ENCODE measurements around the gene SRSF9.

- TF ChIP-seq, protein P1, sequence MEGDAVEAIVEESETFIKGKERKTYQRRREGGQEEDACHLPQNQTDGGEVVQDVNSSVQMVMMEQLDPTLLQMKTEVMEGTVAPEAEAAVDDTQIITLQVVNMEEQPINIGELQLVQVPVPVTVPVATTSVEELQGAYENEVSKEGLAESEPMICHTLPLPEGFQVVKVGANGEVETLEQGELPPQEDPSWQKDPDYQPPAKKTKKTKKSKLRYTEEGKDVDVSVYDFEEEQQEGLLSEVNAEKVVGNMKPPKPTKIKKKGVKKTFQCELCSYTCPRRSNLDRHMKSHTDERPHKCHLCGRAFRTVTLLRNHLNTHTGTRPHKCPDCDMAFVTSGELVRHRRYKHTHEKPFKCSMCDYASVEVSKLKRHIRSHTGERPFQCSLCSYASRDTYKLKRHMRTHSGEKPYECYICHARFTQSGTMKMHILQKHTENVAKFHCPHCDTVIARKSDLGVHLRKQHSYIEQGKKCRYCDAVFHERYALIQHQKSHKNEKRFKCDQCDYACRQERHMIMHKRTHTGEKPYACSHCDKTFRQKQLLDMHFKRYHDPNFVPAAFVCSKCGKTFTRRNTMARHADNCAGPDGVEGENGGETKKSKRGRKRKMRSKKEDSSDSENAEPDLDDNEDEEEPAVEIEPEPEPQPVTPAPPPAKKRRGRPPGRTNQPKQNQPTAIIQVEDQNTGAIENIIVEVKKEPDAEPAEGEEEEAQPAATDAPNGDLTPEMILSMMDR (IDR thresholded peaks at IDR 0.05; ENCODE audit: low read length) = no peak
- no peak for TF ChIP-seq EZH2 (IDR thresholded peaks at IDR 0.05; ENCODE audit: borderline replicate concordance, low read length)
Measured at GRCh38 chr12:120455302-120455701, 14.2 kb downstream of the SRSF9 start.
